ENCODE measurements around the gene RPGRIP1. TPM values are rescaled to one million over a fixed set of nuclear protein-coding genes. Genes with fewer than 3 reads are reported as not detected.

Gene RPGRIP1
- total and polyA plus RNA-seq, 2 donors (not counting 1 experiment from before 2014, with no cell fraction given), result 0.22 to 0.86 TPM

DNA sequence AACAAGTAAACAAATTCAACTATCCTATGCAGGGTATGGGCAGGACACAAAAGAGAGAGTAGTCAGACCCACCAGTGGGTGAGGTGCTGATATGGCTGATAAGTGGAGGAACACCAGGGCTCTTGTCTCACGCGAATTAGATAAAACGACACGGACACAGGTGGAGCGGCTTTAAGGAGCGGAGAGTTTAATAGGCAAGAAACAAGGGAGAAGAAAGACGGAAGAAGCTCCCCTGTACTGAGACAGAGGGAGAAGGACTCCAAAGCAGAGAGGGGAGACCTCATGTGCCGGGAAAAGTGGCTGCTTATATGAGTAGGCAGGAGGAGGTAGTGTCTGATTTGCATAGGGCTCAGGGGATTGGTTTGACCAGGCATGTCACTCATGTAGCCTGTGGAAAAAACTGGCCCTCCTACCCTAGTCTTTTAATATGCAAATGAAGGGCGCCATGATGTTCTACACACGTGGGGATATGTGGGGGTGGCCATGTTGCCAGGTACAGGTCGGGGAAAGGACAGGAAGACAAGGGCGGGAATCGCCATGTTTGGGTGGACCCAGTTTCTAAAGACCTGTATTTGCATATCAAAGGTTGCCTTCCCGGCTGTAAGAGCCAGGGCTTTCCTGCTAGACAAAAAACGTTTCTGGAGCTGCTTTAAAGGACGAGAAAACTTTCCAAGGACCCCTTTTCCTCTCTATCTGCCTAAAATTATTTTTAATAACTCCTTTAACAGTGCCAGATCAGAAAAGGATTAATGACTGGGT lies 28.8 kb downstream of the RPGRIP1 start:
- Histone ChIP-seq H3K4me3 (ENCODE audit: control extremely low read depth in 1 of 5, extremely low read depth in 1 of 5, insufficient read depth in 1 of 5, low read depth in 2 of 5, low read length in 4 of 5) (peak overlapping the region; percentile 30 to 72 (median 53)), H3K4me2 (replicated peaks; ENCODE audit: low read depth, low read length, poor library complexity, severe bottlenecking) (peak overlapping the region; percentile 76), H2AFZ (ENCODE audit: insufficient read depth, low read depth, low read length, poor library complexity, severe bottlenecking) (peak overlapping the region; percentile 81), H3K36me3 (replicated peaks in 1 of 2; ENCODE audit: control extremely low read depth in 1 of 2, control insufficient read depth in 1 of 2, extremely low read depth in 1 of 2, insufficient read depth in 2 of 2, low read length in 1 of 2) (no peaks in the 10 kb centered on the region), H4K20me1 (ENCODE audit: control insufficient read depth, insufficient read depth, low read length, poor library complexity, severe bottlenecking) (no peaks in the 10 kb centered on the region), H3K27ac (ENCODE audit: low read length in 2 of 2) (peak overlapping the region; percentile 70 to 76), H3K27me3 (replicated peaks in 1 of 4; ENCODE audit: control extremely low read depth in 1 of 4, control insufficient read depth in 3 of 4, insufficient read depth in 4 of 4, low read length in 3 of 4) (no peaks in the 10 kb centered on the region), H3K4me1 (ENCODE audit: control insufficient read depth in 2 of 2, insufficient read depth in 2 of 2, low read length in 2 of 2) (peaks cover 20 to 23% of the 10 kb centered on the region in 2 donors), H3K79me2 (ENCODE audit: control insufficient read depth, insufficient read depth, low read length) (no peaks in the 10 kb centered on the region), H3K9ac (ENCODE audit: low read length) (peak overlapping the region; percentile 68), H3K9me3 (ENCODE audit: control extremely low read depth in 1 of 3, control insufficient read depth in 2 of 3, insufficient read depth in 1 of 3, low read length in 2 of 3) (no peaks in the 10 kb centered on the region)
- Mint-ChIP-seq H3K9me3 (ENCODE audit: insufficient read depth) (no peaks in the 10 kb centered on the region), H3K4me3 (peak overlapping the region; percentile 80), H3K27me3 (no peaks in the 10 kb centered on the region), H3K4me1 (peaks cover 26% of the 10 kb centered on the region), H3K27ac (peak overlapping the region; percentile 84)
- intact Hi-C loops (cut with micrococcal nuclease), result loop anchor here (1.0 to 2.0 kb wide), 4 partner anchors 9 to 76 kb away; partner anchors contain the start of genes HNRNPC and SUPT16H
- ChIA-PET CTCF (no interaction called here), POLR2A (interaction anchor here (0.6 to 0.9 kb wide), 2 partner anchors 39 to 55 kb away, joined by 3 to 5 read pairs; no protein-coding TSS in a partner anchor)
- WGBS (ENCODE audit: insufficient coverage), result 8% methylated on average over 13 of the region's 16 CpGs
- ATAC-seq (ENCODE audit: low read depth) (peak; percentile 86), DNase-seq (peak; percentile 88)
- no peak for TF ChIP-seq EZH2 (IDR thresholded peaks at IDR 0.05; ENCODE audit: borderline replicate concordance, insufficient read depth, low read depth, low read length, poor library complexity, severe bottlenecking)
- TF ChIP-seq CTCF (IDR thresholded peaks at IDR 0.05), result no peak

GRCh38 chr14:21309238-21309636 lies 29.4 kb downstream of the RPGRIP1 start:
- Histone ChIP-seq H4K20me1 (ENCODE audit: control insufficient read depth, insufficient read depth, low read length, poor library complexity, severe bottlenecking) (no peaks in the 10 kb centered on the region), H2AFZ (ENCODE audit: insufficient read depth, low read depth, low read length, poor library complexity, severe bottlenecking) (peak overlapping the region; percentile 81), H3K9me3 (ENCODE audit: control extremely low read depth in 1 of 3, control insufficient read depth in 2 of 3, insufficient read depth in 1 of 3, low read length in 2 of 3) (no peaks in the 10 kb centered on the region), H3K27me3 (replicated peaks in 1 of 4; ENCODE audit: control extremely low read depth in 1 of 4, control insufficient read depth in 3 of 4, insufficient read depth in 4 of 4, low read length in 3 of 4) (no peaks in the 10 kb centered on the region), H3K4me2 (replicated peaks; ENCODE audit: low read depth, low read length, poor library complexity, severe bottlenecking) (peak overlapping the region; percentile 76), H3K27ac (ENCODE audit: low read length in 2 of 2) (peak overlapping the region; percentile 70 to 76), H3K36me3 (replicated peaks in 1 of 2; ENCODE audit: control extremely low read depth in 1 of 2, control insufficient read depth in 1 of 2, extremely low read depth in 1 of 2, insufficient read depth in 2 of 2, low read length in 1 of 2) (no peaks in the 10 kb centered on the region), H3K4me3 (ENCODE audit: control extremely low read depth in 1 of 5, extremely low read depth in 1 of 5, insufficient read depth in 1 of 5, low read depth in 2 of 5, low read length in 4 of 5) (peak overlapping the region; percentile 30 to 72 (median 53)), H3K9ac (ENCODE audit: low read length) (peak overlapping the region; percentile 68), H3K4me1 (ENCODE audit: control insufficient read depth in 2 of 2, insufficient read depth in 2 of 2, low read length in 2 of 2) (peaks cover 20 to 23% of the 10 kb centered on the region in 2 donors), H3K79me2 (ENCODE audit: control insufficient read depth, insufficient read depth, low read length) (no peaks in the 10 kb centered on the region)
- WGBS (ENCODE audit: insufficient coverage), result 96% methylated on average over 4 of the region's 8 CpGs
- H3K4me1 Mint-ChIP-seq, result peaks cover 26% of the 10 kb centered on the region
- no peak for DNase-seq
- ATAC-seq (ENCODE audit: low read depth), result no peak
- H3K27ac Mint-ChIP-seq, result peak overlapping the region; percentile 84
- intact Hi-C loops (cut with micrococcal nuclease), result loop anchor here (2.0 kb wide), 1 partner anchor 44 kb away; no protein-coding TSS in a partner anchor
- peak overlapping the region; percentile 80 for H3K4me3 Mint-ChIP-seq
- CTCF ChIA-PET, result no interaction called here
- POLR2A ChIA-PET, result interaction anchor here (0.6 to 0.9 kb wide), 2 partner anchors 39 to 56 kb away, joined by 3 to 5 read pairs; no protein-coding TSS in a partner anchor
- no peaks in the 10 kb centered on the region for H3K27me3 Mint-ChIP-seq
- no peaks in the 10 kb centered on the region for H3K9me3 Mint-ChIP-seq (ENCODE audit: insufficient read depth)
- TF ChIP-seq EZH2 (IDR thresholded peaks at IDR 0.05; ENCODE audit: borderline replicate concordance, insufficient read depth, low read depth, low read length, poor library complexity, severe bottlenecking) (no peak), CTCF (IDR thresholded peaks at IDR 0.05) (no peak)
